IMR-90 (cell line): ENCODE measurements around the gene ASIC2. TPM values are rescaled to one million over a fixed set of nuclear protein-coding genes. Genes with fewer than 3 reads are reported as not detected.

Experiments
- ATAC-seq: fragments of 200-7000 bp; cut with Tn5 transposase; 2 replicates; pipeline ENCODE4 v1.9.1; 2020; ENCODE audit warnings: low read depth, mild to moderate bottlenecking, moderate library complexity
- BruUV-seq: library from RNA; stranded (reverse); fragments of 400-500 nt; replicated peaks from 2 replicates; lab custom pipeline; 2021; lab: Mats Ljungman, UMichigan
- CTCF ChIA-PET: fragments of 300-600 bp; formaldehyde crosslinking; extraction: SDS; loops from one replicate; lab custom pipeline; 2021; ENCODE audit warnings: antibody characterized with exemption; lab: Yijun Ruan, JAX
- POLR2A ChIA-PET: fragments of 300-600 bp; sonication (Branson Sonifier 250); formaldehyde crosslinking; loops from one replicate; lab custom pipeline; 2022; ENCODE audit warnings: antibody characterized with exemption; ENCODE audit not compliant: unreplicated experiment; lab: Charles Lee
- DNase-seq: peaks from one replicate; pipeline ENCODE4 v3.0.0; 2013
- H2AFZ ChIP-seq: replicated peaks from 2 replicates; pipeline ENCODE3; 2013; ENCODE audit warnings: low read length, mild to moderate bottlenecking; ENCODE audit not compliant: poor library complexity
- H2AK5ac ChIP-seq: 2 replicates; pipeline ENCODE4 v1.6.1; 2013; ENCODE audit warnings: low read depth, low read length, inconsistent platforms
- H2AK9ac ChIP-seq: replicated peaks from 2 replicates; pipeline ENCODE3; 2013; ENCODE audit warnings: mild to moderate bottlenecking, low read depth, low read length, moderate library complexity; ENCODE audit not compliant: poor library complexity
- H2BK120ac ChIP-seq: 2 replicates; pipeline ENCODE4 v1.6.1; 2013; ENCODE audit warnings: low read depth, low read length, inconsistent platforms
- H2BK15ac ChIP-seq: 3 replicates; pipeline ENCODE4 v1.6.1; 2013; ENCODE audit warnings: low read depth, low read length, inconsistent platforms
- H2BK20ac ChIP-seq: 2 replicates; pipeline ENCODE4 v1.6.1; 2013; ENCODE audit warnings: low read depth, mild to moderate bottlenecking, inconsistent platforms, low read length, moderate library complexity
- H2BK5ac ChIP-seq: 2 replicates; pipeline ENCODE4 v1.6.1; 2013; ENCODE audit warnings: mild to moderate bottlenecking, low read depth, low read length, inconsistent platforms; ENCODE audit not compliant: poor library complexity, severe bottlenecking
- H3K14ac ChIP-seq: replicated peaks from 2 replicates; pipeline ENCODE4 v1.6.1; 2013; ENCODE audit warnings: low read depth, low read length, inconsistent platforms
- H3K18ac ChIP-seq: 2 replicates; pipeline ENCODE4 v1.6.1; 2013; ENCODE audit warnings: low read depth, low read length, control low read depth
- H3K23ac ChIP-seq: 2 replicates; pipeline ENCODE4 v1.6.1; 2013; ENCODE audit warnings: low read depth, low read length, inconsistent platforms
- H3K27ac ChIP-seq: 2 replicates; pipeline ENCODE4 v1.5.1; 2013; ENCODE audit warnings: mild to moderate bottlenecking, control low read depth, low read length; ENCODE audit not compliant: insufficient read depth
- H3K27me3 ChIP-seq: 2 replicates; pipeline ENCODE4 v1.6.1; 2013; ENCODE audit warnings: low read length; ENCODE audit not compliant: control insufficient read depth, insufficient read depth
- H3K36me3 ChIP-seq: 2 replicates; pipeline ENCODE4 v1.6.1; 2013; ENCODE audit warnings: low read length, mixed read lengths; ENCODE audit not compliant: control insufficient read depth, insufficient read depth
- H3K4ac ChIP-seq: 2 replicates; pipeline ENCODE4 v1.6.1; 2013; ENCODE audit warnings: low read depth, low read length, inconsistent platforms
- H3K4me1 ChIP-seq: 2 replicates; pipeline ENCODE4 v1.6.1; 2013; ENCODE audit warnings: low read length, mixed read lengths; ENCODE audit not compliant: control insufficient read depth, insufficient read depth
- H3K4me2 ChIP-seq: 2 replicates; pipeline ENCODE4 v1.6.1; 2013; ENCODE audit warnings: low read depth, mild to moderate bottlenecking, control low read depth, low read length, moderate library complexity
- H3K4me3 ChIP-seq: 2 replicates; pipeline ENCODE4 v1.5.1; 2013; ENCODE audit warnings: low read depth, mild to moderate bottlenecking, control low read depth, low read length, moderate library complexity; ENCODE audit not compliant: insufficient read depth
- H3K56ac ChIP-seq: 2 replicates; pipeline ENCODE4 v1.6.1; 2013; ENCODE audit warnings: low read length, inconsistent platforms; ENCODE audit not compliant: insufficient read depth; ENCODE audit errors: extremely low read depth
- H3K79me1 ChIP-seq, 2 experiments: 2 replicates each; pipeline ENCODE4 v1.6.1; 2013; ENCODE audit warnings: low read length in 2 of 2, inconsistent platforms in 1 of 2, low read depth in 1 of 2
- H3K9ac ChIP-seq: 2 replicates; pipeline ENCODE4 v1.6.1; 2013; ENCODE audit warnings: low read depth, low read length, control low read depth
- H3K9me1 ChIP-seq: 2 replicates; pipeline ENCODE4 v1.6.1; 2013; ENCODE audit warnings: low read length, inconsistent platforms; ENCODE audit not compliant: insufficient read depth
- H3K9me3 ChIP-seq: 2 replicates; pipeline ENCODE4 v1.6.1; 2013; ENCODE audit warnings: low read length; ENCODE audit not compliant: control insufficient read depth, insufficient read depth
- H4K20me1 ChIP-seq: 2 replicates; pipeline ENCODE4 v1.6.1; 2013; ENCODE audit warnings: low read length, inconsistent platforms; ENCODE audit not compliant: insufficient read depth
- H4K5ac ChIP-seq: 2 replicates; pipeline ENCODE4 v1.6.1; 2013; ENCODE audit warnings: mild to moderate bottlenecking, low read depth, low read length, control low read depth
- H4K8ac ChIP-seq, 2 experiments: 2 replicates each; pipeline ENCODE4 v1.6.1; 2013; ENCODE audit warnings: low read depth in 2 of 2, low read length in 2 of 2, control low read depth in 1 of 2, inconsistent platforms in 1 of 2
- H4K91ac ChIP-seq: 2 replicates; pipeline ENCODE4 v1.6.1; 2013; ENCODE audit warnings: low read depth, low read length, inconsistent platforms; ENCODE audit not compliant: insufficient read depth
- CEBPB ChIP-seq: IDR thresholded peaks from 2 replicates; pipeline ENCODE4 v1.6.1; 2012; ENCODE audit warnings: low read depth, low read length, improper control_type of control experiment
- CHD1 ChIP-seq: IDR thresholded peaks from 2 replicates; pipeline ENCODE4 v1.6.1; 2012; ENCODE audit warnings: low read depth, low read length, improper control_type of control experiment
- FOS ChIP-seq: fragments of 150-350 bp; IDR thresholded peaks from 2 replicates; pipeline ENCODE4 v1.6.1; 2016; ENCODE audit warnings: low read depth, low read length
- MAFK ChIP-seq: IDR thresholded peaks from 2 replicates; pipeline ENCODE4 v1.6.1; 2012; ENCODE audit warnings: low read depth, low read length, improper control_type of control experiment
- MAZ ChIP-seq: IDR thresholded peaks from 2 replicates; pipeline ENCODE4 v1.6.1; 2012; ENCODE audit warnings: low read depth, mild to moderate bottlenecking, low read length, improper control_type of control experiment, moderate library complexity, borderline replicate concordance
- MXI1 ChIP-seq: IDR thresholded peaks from 2 replicates; pipeline ENCODE4 v1.6.1; 2012; ENCODE audit warnings: low read depth, mild to moderate bottlenecking, low read length, moderate library complexity, borderline replicate concordance
- NFE2L2 ChIP-seq: fragments of 150-350 bp; IDR thresholded peaks from 2 replicates; pipeline ENCODE4 v1.6.1; 2016; ENCODE audit warnings: low read depth, mild to moderate bottlenecking, low read length
- POLR2A ChIP-seq: IDR thresholded peaks from 2 replicates; pipeline ENCODE4 v1.6.1; 2012; ENCODE audit warnings: mild to moderate bottlenecking, low read depth, low read length
- RAD21 ChIP-seq: IDR thresholded peaks from 2 replicates; pipeline ENCODE4 v1.6.1; 2012; ENCODE audit warnings: low read length, improper control_type of control experiment
- RCOR1 ChIP-seq: IDR thresholded peaks from 2 replicates; pipeline ENCODE4 v1.6.1; 2012; ENCODE audit warnings: mild to moderate bottlenecking, low read length, improper control_type of control experiment; ENCODE audit not compliant: insufficient replicate concordance
- WGBS, 2 experiments: methylation state at CpG; one replicate each; pipeline versions ENCODE4 v1.1.5 to v1.1.7; 2013; ENCODE audit warnings: missing lambda C conversion rate in 2 of 2; ENCODE audit not compliant: insufficient read length in 1 of 2; ENCODE audit errors: extremely low coverage in 2 of 2; 5-methylcytosine and 5-hydroxymethylcytosine counted together
- dilution Hi-C: fragments of 300-500 bp; cut with HindIII; formaldehyde crosslinking; loops from one replicate; pipeline ENCODE4 v1.14.3; 2018; ENCODE audit warnings: low sequenced_read_pairs; ENCODE audit not compliant: unreplicated experiment
- in situ Hi-C: fragments of 300-500 bp; cut with MboI; formaldehyde crosslinking; loops from 3 replicates; pipeline ENCODE4 v1.14.3; 2019; ENCODE audit warnings: low sequenced_read_pairs, inconsistent platforms, mixed read lengths
- intact Hi-C: fragments of 100-400 bp; cut with micrococcal nuclease; formaldehyde crosslinking; loops from 2 replicates; pipeline ENCODE4 v1.10.0; 2022
- polyA plus RNA-seq, 3 experiments: library from polyadenylated mRNA; depleted of rRNA; stranded (reverse); fragments of >200 nt; gene quantifications; 2 replicates each; pipeline ENCODE4 v1.2.3, GENCODE V29; 2012; ENCODE audit warnings: low replicate concordance in 1 of 3
- total RNA-seq: library from RNA; depleted of rRNA; stranded (reverse); fragments of >200 nt; gene quantifications from 2 replicates; pipeline ENCODE4 v1.2.3, GENCODE V29; 2012
- TF ChIP-seq, protein P1 (sequence below): conservative IDR thresholded peaks from 2 replicates; pipeline ENCODE4 v1.5.1; 2012; ENCODE audit warnings: mild to moderate bottlenecking, low read depth, low read length, improper control_type of control experiment
- TF ChIP-seq, protein P2 (sequence below): fragments of 150-350 bp; IDR thresholded peaks from 2 replicates; pipeline ENCODE4 v1.6.1; 2016; ENCODE audit warnings: low read depth, mild to moderate bottlenecking, low read length, moderate library complexity, borderline replicate concordance
- TF ChIP-seq, protein P3 (sequence below): fragments of 150-350 bp; IDR thresholded peaks from 2 replicates; pipeline ENCODE4 v1.6.1; 2017; ENCODE audit warnings: mild to moderate bottlenecking, antibody characterized with exemption, low read length, low read depth

The ASIC2 gene
- total and polyA plus RNA-seq, 2 of the 4 experiments (the other 2 are of a cell fraction), result under 0.01 to 0.15 TPM

DNA sequence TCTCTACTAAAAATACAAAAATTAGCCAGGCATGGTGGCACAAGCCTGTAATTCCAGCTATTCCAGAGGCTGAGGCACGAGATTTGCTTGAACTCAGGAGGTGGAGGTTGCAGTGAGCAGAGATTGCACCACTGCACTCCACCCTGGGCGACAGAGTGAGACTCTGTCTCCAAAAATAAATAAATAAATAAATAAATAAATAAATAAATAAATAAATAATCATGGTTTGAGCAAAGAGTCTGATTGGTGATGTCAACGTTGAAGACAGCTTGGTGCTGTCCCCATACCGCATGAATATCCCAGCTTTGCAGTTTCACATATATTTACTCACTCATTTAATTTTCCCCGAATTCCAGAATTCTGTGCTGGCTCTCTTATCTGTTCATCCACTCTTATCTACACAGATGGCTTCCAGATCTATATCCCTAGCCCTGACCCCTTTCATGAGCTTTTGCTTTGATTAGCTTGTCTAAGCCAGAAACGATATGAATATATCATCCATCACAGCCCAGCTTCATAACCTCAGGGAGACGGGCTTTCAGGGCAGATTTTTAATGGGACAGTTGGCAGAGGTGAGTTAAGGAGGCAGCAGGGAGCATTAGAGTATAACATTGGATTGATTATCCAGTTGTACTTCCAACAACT lies 210.4 kb downstream of the ASIC2 start:
- ChIA-PET POLR2A (no interaction called here), CTCF (no interaction called here)

More for the DNA sequence above, 210.4 kb downstream of the ASIC2 start:
- no peak overlapping the region for H2BK15ac ChIP-seq
- in situ Hi-C loops, result loop anchor here (10.0 kb wide), 1 partner anchor 62 kb away; no protein-coding TSS in a partner anchor
- intact Hi-C loops, result no loop called here
- H4K20me1 ChIP-seq, result no peaks in the 10 kb centered on the region
- TF ChIP-seq, protein P1, sequence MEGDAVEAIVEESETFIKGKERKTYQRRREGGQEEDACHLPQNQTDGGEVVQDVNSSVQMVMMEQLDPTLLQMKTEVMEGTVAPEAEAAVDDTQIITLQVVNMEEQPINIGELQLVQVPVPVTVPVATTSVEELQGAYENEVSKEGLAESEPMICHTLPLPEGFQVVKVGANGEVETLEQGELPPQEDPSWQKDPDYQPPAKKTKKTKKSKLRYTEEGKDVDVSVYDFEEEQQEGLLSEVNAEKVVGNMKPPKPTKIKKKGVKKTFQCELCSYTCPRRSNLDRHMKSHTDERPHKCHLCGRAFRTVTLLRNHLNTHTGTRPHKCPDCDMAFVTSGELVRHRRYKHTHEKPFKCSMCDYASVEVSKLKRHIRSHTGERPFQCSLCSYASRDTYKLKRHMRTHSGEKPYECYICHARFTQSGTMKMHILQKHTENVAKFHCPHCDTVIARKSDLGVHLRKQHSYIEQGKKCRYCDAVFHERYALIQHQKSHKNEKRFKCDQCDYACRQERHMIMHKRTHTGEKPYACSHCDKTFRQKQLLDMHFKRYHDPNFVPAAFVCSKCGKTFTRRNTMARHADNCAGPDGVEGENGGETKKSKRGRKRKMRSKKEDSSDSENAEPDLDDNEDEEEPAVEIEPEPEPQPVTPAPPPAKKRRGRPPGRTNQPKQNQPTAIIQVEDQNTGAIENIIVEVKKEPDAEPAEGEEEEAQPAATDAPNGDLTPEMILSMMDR, result no peak
- TF ChIP-seq CHD1, result no peak
- no peak for TF ChIP-seq RCOR1
- TF ChIP-seq RAD21, result no peak
- no peak for TF ChIP-seq NFE2L2
- TF ChIP-seq MAZ, result no peak
- no peak for TF ChIP-seq POLR2A
- TF ChIP-seq, protein P2, sequence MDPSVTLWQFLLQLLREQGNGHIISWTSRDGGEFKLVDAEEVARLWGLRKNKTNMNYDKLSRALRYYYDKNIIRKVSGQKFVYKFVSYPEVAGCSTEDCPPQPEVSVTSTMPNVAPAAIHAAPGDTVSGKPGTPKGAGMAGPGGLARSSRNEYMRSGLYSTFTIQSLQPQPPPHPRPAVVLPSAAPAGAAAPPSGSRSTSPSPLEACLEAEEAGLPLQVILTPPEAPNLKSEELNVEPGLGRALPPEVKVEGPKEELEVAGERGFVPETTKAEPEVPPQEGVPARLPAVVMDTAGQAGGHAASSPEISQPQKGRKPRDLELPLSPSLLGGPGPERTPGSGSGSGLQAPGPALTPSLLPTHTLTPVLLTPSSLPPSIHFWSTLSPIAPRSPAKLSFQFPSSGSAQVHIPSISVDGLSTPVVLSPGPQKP, result no peak
- TF ChIP-seq MAFK, result no peak
- no peak for TF ChIP-seq FOS
- TF ChIP-seq CEBPB, result no peak
- TF ChIP-seq MXI1, result no peak
- TF ChIP-seq, protein P3, sequence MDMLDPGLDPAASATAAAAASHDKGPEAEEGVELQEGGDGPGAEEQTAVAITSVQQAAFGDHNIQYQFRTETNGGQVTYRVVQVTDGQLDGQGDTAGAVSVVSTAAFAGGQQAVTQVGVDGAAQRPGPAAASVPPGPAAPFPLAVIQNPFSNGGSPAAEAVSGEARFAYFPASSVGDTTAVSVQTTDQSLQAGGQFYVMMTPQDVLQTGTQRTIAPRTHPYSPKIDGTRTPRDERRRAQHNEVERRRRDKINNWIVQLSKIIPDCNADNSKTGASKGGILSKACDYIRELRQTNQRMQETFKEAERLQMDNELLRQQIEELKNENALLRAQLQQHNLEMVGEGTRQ, result no peak
- dilution Hi-C loops, result no loop called here
- no peak overlapping the region for H3K18ac ChIP-seq
- H2BK5ac ChIP-seq, result no peak overlapping the region
- WGBS, 2 experiments, result no CpG with 5 or more reads among the region's 7 CpGs
- no peaks in the 10 kb centered on the region for H3K79me1 ChIP-seq
- no peak overlapping the region for H4K5ac ChIP-seq
- no peak overlapping the region for H3K23ac ChIP-seq
- H3K56ac ChIP-seq, result no peak overlapping the region
- no peak overlapping the region for H2AK9ac ChIP-seq
- H4K8ac ChIP-seq, result no peak overlapping the region
- H2AK5ac ChIP-seq, result no peak overlapping the region
- no TSS peak for BruUV-seq
- no peak overlapping the region for H2BK20ac ChIP-seq
- no peak overlapping the region for H3K27ac ChIP-seq
- no peak overlapping the region for H4K91ac ChIP-seq
- H2BK120ac ChIP-seq, result no peak overlapping the region
- H2AFZ ChIP-seq, result no peak overlapping the region
- H3K36me3 ChIP-seq, result no peaks in the 10 kb centered on the region
- H3K14ac ChIP-seq, result no peak overlapping the region
- no peak overlapping the region for H3K4me2 ChIP-seq
- H3K4me1 ChIP-seq, result no peaks in the 10 kb centered on the region
- H3K4ac ChIP-seq, result no peak overlapping the region
- no peaks in the 10 kb centered on the region for H3K27me3 ChIP-seq
- H3K9ac ChIP-seq, result no peak overlapping the region
- ATAC-seq (no peak), DNase-seq (no peak)
- no peaks in the 10 kb centered on the region for H3K9me3 ChIP-seq
- H3K9me1 ChIP-seq, result no peaks in the 10 kb centered on the region
- H3K4me3 ChIP-seq, result no peak overlapping the region
